HepG2 (cell line): ENCODE results near the gene CEP68. TPM values are rescaled to one million over a fixed set of nuclear protein-coding genes. Genes with fewer than 3 reads are reported as not detected.

ENCODE experiments used
- DNMT1 ChIP-seq: sonication (generic); formaldehyde crosslinking; IDR thresholded peaks from 2 replicates; pipeline ENCODE4 v1.5.1; 2020; ENCODE audit warnings: mild to moderate bottlenecking, missing genetic modification reagents
- FOSL2 ChIP-seq: sonication (generic); formaldehyde crosslinking; IDR thresholded peaks from 2 replicates; pipeline ENCODE4 v1.4.0; 2020; ENCODE audit warnings: missing genetic modification reagents
- HDAC6 ChIP-seq: fragments of 200-600 bp; sonication (generic); IDR thresholded peaks from 2 replicates; pipeline ENCODE4 v1.7.0; 2017; ENCODE audit warnings: mild to moderate bottlenecking, antibody characterized with exemption, low read length, low read depth
- JUN ChIP-seq: sonication (generic); formaldehyde crosslinking; IDR thresholded peaks from 2 replicates; pipeline ENCODE4 v1.4.0; 2020; ENCODE audit warnings: mild to moderate bottlenecking, missing genetic modification reagents
- JUND ChIP-seq: sonication (generic); formaldehyde crosslinking; IDR thresholded peaks from 2 replicates; pipeline ENCODE4 v1.8.0; 2022; ENCODE audit warnings: mild to moderate bottlenecking, missing genetic modification reagents
- NCOA5 ChIP-seq: sonication (generic); formaldehyde crosslinking; IDR thresholded peaks from 2 replicates; pipeline ENCODE4 v1.4.0; 2020; ENCODE audit warnings: missing genetic modification reagents
- SATB2 ChIP-seq: sonication (generic); formaldehyde crosslinking; IDR thresholded peaks from 2 replicates; pipeline ENCODE4 v1.5.0; 2020; ENCODE audit warnings: missing genetic modification reagents
- TAF1 ChIP-seq: sonication (generic); formaldehyde crosslinking; IDR thresholded peaks from 2 replicates; pipeline ENCODE4 v1.4.0; 2020; ENCODE audit warnings: missing genetic modification reagents
- ZKSCAN1 ChIP-seq: fragments of 150-350 bp; IDR thresholded peaks from 2 replicates; pipeline ENCODE4 v1.6.1; 2014; ENCODE audit warnings: low read length
- ZNF496 ChIP-seq: sonication (generic); formaldehyde crosslinking; IDR thresholded peaks from 2 replicates; pipeline ENCODE4 v1.8.1; 2023; ENCODE audit warnings: mild to moderate bottlenecking, moderate library complexity, missing genetic modification reagents; ENCODE audit not compliant: insufficient replicate concordance
- ZNF574 ChIP-seq: sonication (generic); formaldehyde crosslinking; IDR thresholded peaks from 2 replicates; pipeline ENCODE4 v1.4.0; 2020; ENCODE audit warnings: missing genetic modification reagents
- ZNF605 ChIP-seq: sonication (generic); formaldehyde crosslinking; IDR thresholded peaks from 2 replicates; pipeline ENCODE4 v1.8.0; 2022; ENCODE audit warnings: mild to moderate bottlenecking, missing genetic modification reagents
- ZNF609 ChIP-seq: sonication (generic); formaldehyde crosslinking; IDR thresholded peaks from 2 replicates; pipeline ENCODE4 v1.4.0; 2020; ENCODE audit warnings: mild to moderate bottlenecking, missing genetic modification reagents, borderline replicate concordance
- polyA plus RNA-seq, 8 experiments: library from polyadenylated mRNA; depleted of rRNA in 3 of 8; stranded (reverse) in 7 of 8; unstranded in 1 of 8; fragments of >200 nt; fragmentation: Illumina TruSeq in 4 of 8; extraction: Trizol in 4 of 8; gene quantifications; 2 replicates each; pipeline versions ENCODE4 v1.2.1 to v1.2.3, GENCODE V29; 2011 to 2016; ENCODE audit warnings: low read depth in 4 of 8, missing spikeins in 1 of 8, mixed read lengths in 1 of 8; ENCODE audit not compliant: insufficient read depth in 1 of 8
- total RNA-seq, 5 experiments: library from RNA; depleted of rRNA; stranded (reverse); fragments of >200 nt; fragmentation: Illumina TruSeq; extraction: Trizol; gene quantifications; 2 replicates each; pipeline ENCODE4 v1.2.3, GENCODE V29; 2016; ENCODE audit warnings: low read depth in 1 of 5
- TF ChIP-seq, protein P1 (sequence below): sonication (generic); formaldehyde crosslinking; IDR thresholded peaks from 2 replicates; pipeline ENCODE4 v1.5.0; 2020; ENCODE audit warnings: mild to moderate bottlenecking, missing genetic modification reagents
- TF ChIP-seq, protein P2 (sequence below): sonication (generic); formaldehyde crosslinking; IDR thresholded peaks from 2 replicates; pipeline ENCODE4 v1.5.1; 2020; ENCODE audit warnings: mild to moderate bottlenecking, missing genetic modification reagents, moderate library complexity
- TF ChIP-seq, protein P3 (sequence below): sonication (generic); formaldehyde crosslinking; IDR thresholded peaks from 2 replicates; pipeline ENCODE4 v1.8.0; 2022; ENCODE audit warnings: mild to moderate bottlenecking, missing genetic modification reagents, moderate library complexity

Gene CEP68
- total and polyA plus RNA-seq, 2 of the 13 experiments (the other 11 are each of a cell fraction or from before 2014, with no cell fraction given) = 5.7 to 9.3 TPM

DNA sequence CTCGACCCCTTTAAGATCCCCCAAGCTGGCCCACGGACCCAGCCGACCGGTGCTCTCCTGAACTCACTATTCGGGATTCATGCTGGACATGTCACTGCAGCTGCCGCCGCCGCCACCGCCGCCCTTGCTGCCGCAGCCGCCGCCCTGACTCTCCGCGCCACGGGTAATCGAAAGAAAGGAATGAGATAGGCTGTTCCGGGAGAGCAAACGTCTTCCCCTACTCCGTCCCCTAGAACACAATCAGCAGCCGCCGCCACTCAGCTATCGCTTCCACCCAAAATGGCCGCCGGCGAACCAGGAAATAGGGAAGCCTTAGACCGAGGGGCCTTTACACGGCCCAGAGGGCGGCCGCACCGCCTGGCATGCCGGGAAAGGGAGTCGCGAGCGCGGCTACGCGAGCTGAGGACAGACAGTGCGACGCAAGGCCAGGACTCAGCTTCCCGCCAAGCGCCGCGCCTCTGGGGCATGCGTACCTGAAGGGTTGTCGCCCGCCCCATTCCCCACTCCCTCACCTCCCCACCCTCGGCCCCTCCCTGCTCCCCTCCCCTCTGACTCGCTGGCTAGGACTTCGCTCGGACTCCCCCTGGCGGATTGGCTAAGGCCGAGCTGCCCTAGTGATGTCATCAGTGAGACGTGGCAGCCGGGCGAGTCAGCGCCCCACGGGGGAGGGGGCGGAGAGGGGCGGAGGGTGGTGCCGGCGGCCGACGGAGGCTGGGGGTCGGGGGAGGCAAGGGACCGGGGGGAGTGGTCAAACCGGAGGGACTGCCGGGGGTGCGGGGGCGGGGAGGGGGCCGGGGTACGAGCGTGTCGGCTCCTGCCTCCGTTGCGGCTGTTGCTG, 73.8 kb downstream of the CEP68 start, which contains the start of gene RAB1A (continued):
- TF ChIP-seq HDAC6 = no peak
- TF ChIP-seq, protein P1, sequence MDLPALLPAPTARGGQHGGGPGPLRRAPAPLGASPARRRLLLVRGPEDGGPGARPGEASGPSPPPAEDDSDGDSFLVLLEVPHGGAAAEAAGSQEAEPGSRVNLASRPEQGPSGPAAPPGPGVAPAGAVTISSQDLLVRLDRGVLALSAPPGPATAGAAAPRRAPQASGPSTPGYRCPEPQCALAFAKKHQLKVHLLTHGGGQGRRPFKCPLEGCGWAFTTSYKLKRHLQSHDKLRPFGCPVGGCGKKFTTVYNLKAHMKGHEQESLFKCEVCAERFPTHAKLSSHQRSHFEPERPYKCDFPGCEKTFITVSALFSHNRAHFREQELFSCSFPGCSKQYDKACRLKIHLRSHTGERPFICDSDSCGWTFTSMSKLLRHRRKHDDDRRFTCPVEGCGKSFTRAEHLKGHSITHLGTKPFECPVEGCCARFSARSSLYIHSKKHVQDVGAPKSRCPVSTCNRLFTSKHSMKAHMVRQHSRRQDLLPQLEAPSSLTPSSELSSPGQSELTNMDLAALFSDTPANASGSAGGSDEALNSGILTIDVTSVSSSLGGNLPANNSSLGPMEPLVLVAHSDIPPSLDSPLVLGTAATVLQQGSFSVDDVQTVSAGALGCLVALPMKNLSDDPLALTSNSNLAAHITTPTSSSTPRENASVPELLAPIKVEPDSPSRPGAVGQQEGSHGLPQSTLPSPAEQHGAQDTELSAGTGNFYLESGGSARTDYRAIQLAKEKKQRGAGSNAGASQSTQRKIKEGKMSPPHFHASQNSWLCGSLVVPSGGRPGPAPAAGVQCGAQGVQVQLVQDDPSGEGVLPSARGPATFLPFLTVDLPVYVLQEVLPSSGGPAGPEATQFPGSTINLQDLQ (CRISPR knock-in tag) = no peak
- TF ChIP-seq TAF1 (CRISPR knock-in tag) = peak; percentile 76
- 0 out of 2 replicates have a peak, but pooled peaks have one; percentile 61 for TF ChIP-seq DNMT1
- TF ChIP-seq JUN (CRISPR knock-in tag) = peak; percentile 83
- peak; percentile 83 for TF ChIP-seq ZNF605 (CRISPR knock-in tag)
- peak; percentile 10; the same call in 1 of the 2 replicates for TF ChIP-seq ZNF609 (CRISPR knock-in tag)
- TF ChIP-seq JUND (CRISPR knock-in tag) = peak; percentile 88
- TF ChIP-seq NCOA5 (CRISPR knock-in tag) = no peak
- TF ChIP-seq, protein P2, sequence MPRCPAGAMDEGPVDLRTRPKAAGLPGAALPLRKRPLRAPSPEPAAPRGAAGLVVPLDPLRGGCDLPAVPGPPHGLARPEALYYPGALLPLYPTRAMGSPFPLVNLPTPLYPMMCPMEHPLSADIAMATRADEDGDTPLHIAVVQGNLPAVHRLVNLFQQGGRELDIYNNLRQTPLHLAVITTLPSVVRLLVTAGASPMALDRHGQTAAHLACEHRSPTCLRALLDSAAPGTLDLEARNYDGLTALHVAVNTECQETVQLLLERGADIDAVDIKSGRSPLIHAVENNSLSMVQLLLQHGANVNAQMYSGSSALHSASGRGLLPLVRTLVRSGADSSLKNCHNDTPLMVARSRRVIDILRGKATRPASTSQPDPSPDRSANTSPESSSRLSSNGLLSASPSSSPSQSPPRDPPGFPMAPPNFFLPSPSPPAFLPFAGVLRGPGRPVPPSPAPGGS = peak; percentile 92
- TF ChIP-seq, protein P3, sequence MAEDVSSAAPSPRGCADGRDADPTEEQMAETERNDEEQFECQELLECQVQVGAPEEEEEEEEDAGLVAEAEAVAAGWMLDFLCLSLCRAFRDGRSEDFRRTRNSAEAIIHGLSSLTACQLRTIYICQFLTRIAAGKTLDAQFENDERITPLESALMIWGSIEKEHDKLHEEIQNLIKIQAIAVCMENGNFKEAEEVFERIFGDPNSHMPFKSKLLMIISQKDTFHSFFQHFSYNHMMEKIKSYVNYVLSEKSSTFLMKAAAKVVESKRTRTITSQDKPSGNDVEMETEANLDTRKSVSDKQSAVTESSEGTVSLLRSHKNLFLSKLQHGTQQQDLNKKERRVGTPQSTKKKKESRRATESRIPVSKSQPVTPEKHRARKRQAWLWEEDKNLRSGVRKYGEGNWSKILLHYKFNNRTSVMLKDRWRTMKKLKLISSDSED (CRISPR knock-in tag) = no peak
- no peak; the same call in 1 of the 2 replicates for TF ChIP-seq ZKSCAN1
- TF ChIP-seq ZNF496 (CRISPR knock-in tag) = no peak
- peak; percentile 79 for TF ChIP-seq FOSL2
- peak; percentile 84 for TF ChIP-seq ZNF574
- TF ChIP-seq SATB2 = no peak
